ENCODE measurements around the gene HSD11B2. TPM values are rescaled to one million over a fixed set of nuclear protein-coding genes. Genes with fewer than 3 reads are reported as not detected.

Gene HSD11B2
- total RNA-seq, 1 donor from 2014 or later, result 4.7 TPM

Other genes with a start within 250 kb of the HSD11B2 start
- gene MATCAP1, start 247.2 kb upstream of the HSD11B2 start, total RNA-seq, result 90.9 and 97.7 TPM in 2 replicates
- gene EXOC3L1, start 241.0 kb upstream of the HSD11B2 start, total RNA-seq, result 0.30 and 0.44 TPM in 2 replicates
- 89.7 and 97.0 TPM in 2 replicates for gene E2F4, start 239.0 kb upstream of the HSD11B2 start, total RNA-seq
- 3.9 and 4.5 TPM in 2 replicates for gene ELMO3, start 232.0 kb upstream of the HSD11B2 start, total RNA-seq
- gene TMEM208, start 204.0 kb upstream of the HSD11B2 start, total RNA-seq, result 35.7 and 36.1 TPM in 2 replicates
- gene FHOD1, start 183.6 kb upstream of the HSD11B2 start, total RNA-seq, result 39.9 and 45.5 TPM in 2 replicates
- gene SLC9A5, start 182.1 kb upstream of the HSD11B2 start, total RNA-seq, result 3.3 and 4.4 TPM in 2 replicates
- 3.7 and 4.0 TPM in 2 replicates for gene PLEKHG4, start 151.6 kb upstream of the HSD11B2 start, total RNA-seq
- gene KCTD19, start 104.4 kb upstream of the HSD11B2 start, total RNA-seq, result 1.1 and 1.3 TPM in 2 replicates
- 0.21 TPM in 1 of 2 replicates, not detected in the other for gene LRRC36, start 104.3 kb upstream of the HSD11B2 start, total RNA-seq
- 3.4 and 4.7 TPM in 2 replicates for gene TPPP3, start 37.6 kb upstream of the HSD11B2 start, total RNA-seq
- gene ZDHHC1, start 14.6 kb upstream of the HSD11B2 start, total RNA-seq, result 9.5 and 10.2 TPM in 2 replicates
- 54.7 and 55.4 TPM in 2 replicates for gene ATP6V0D1, start 50.0 kb downstream of the HSD11B2 start, total RNA-seq
- gene AGRP, start 52.4 kb downstream of the HSD11B2 start, total RNA-seq, result not detected in 2 replicates
- 60.6 and 65.7 TPM in 2 replicates for gene RIPOR1, start 97.7 kb downstream of the HSD11B2 start, total RNA-seq
- 78.8 and 79.8 TPM in 2 replicates for gene CTCF, start 131.4 kb downstream of the HSD11B2 start, total RNA-seq
- 2.0 and 3.5 TPM in 2 replicates for gene CARMIL2, start 214.0 kb downstream of the HSD11B2 start, total RNA-seq
- gene ACD, start 229.1 kb downstream of the HSD11B2 start, total RNA-seq, result 39.3 and 39.8 TPM in 2 replicates
- 7.5 and 8.3 TPM in 2 replicates for gene PARD6A, start 229.8 kb downstream of the HSD11B2 start, total RNA-seq
- gene ENKD1, start 235.6 kb downstream of the HSD11B2 start, total RNA-seq, result 23.3 and 24.5 TPM in 2 replicates
- gene C16orf86, start 235.7 kb downstream of the HSD11B2 start, total RNA-seq, result 1.7 and 2.0 TPM in 2 replicates